ENCODE results near the gene GOLPH3L. TPM values are rescaled to one million over a fixed set of nuclear protein-coding genes. Genes with fewer than 3 reads are reported as not detected.
"Not testable (repeated sequence)": the region's sequence is repeated elsewhere in the genome, so short reads cannot be mapped to it uniquely, and the experiment has no call there.

The GOLPH3L gene
- 10 to 100 TPM in 2 of 3 donors, 1 to 10 TPM in 1; 8.9 to 27.1 (median 13.4) TPM for polyA plus RNA-seq

- Mint-ChIP-seq H3K4me1 (peaks cover 24 to 37% of the 10 kb centered on the region in 2 donors), H3K27me3 (ENCODE audit: low read depth in 3 of 3) (peaks cover 3 to 6% (median 4%) of the 10 kb centered on the region in 3 donors), H3K36me3 (peaks cover 0 to 12% (median 4%) of the 10 kb centered on the region in 3 donors), H3K4me3 (peak within 1 kb of the TSS; percentile 95 to 99 (median 99)), H3K27ac (peak within 1 kb of the TSS; percentile 88 to 99 (median 96)), H3K9me3 (no peaks in the 10 kb centered on the region)
- peak; percentile 89 to 91 (median 90) for DNase-seq
Measured at GRCh38 chr1:150696995-150697927, at the start of gene GOLPH3L. Gene GOLPH3L (minus strand): TSS chr1:150697154. CDS start chr1:150694838, 2,316 bp downstream.

- Mint-ChIP-seq H3K36me3 (peaks cover 8 to 17% (median 16%) of the 10 kb centered on the region in 3 donors), H3K27ac (no peak overlapping the region), H3K27me3 (ENCODE audit: low read depth in 3 of 3) (no peaks in the 10 kb centered on the region), H3K4me3 (no peak overlapping the region), H3K9me3 (no peaks in the 10 kb centered on the region), H3K4me1 (no peaks in the 10 kb centered on the region)
- no peak for DNase-seq
Measured at GRCh38 chr1:150730130-150730721, 33.3 kb upstream of the GOLPH3L start.

- Mint-ChIP-seq H3K36me3 (peaks cover 0 to 5% (median 0%) of the 10 kb centered on the region in 3 donors), H3K9me3 (no peaks in the 10 kb centered on the region), H3K4me3 (no peak overlapping the region), H3K27ac (peak overlapping the region in 1 of 6 donors; percentile 2), H3K4me1 (no peaks in the 10 kb centered on the region), H3K27me3 (ENCODE audit: low read depth in 3 of 3) (no peaks in the 10 kb centered on the region)
- no peak for DNase-seq
Measured at GRCh38 chr1:150724336-150724735, 27.4 kb upstream of the GOLPH3L start.

GRCh38 chr1:150720703-150721102 lies 23.7 kb upstream of the GOLPH3L start, which contains the start of gene HORMAD1:
Gene HORMAD1 (minus strand): TSS chr1:150720895. CDS start chr1:150719505, 1,390 bp downstream.
- DNase-seq, result no peak
- no peak within 1 kb of the TSS for H3K4me3 Mint-ChIP-seq
- H3K36me3 Mint-ChIP-seq, result peaks cover 0 to 5% (median 0%) of the 10 kb centered on the region in 3 donors
- peaks cover 0 to 4% of the 10 kb centered on the region in 2 donors for H3K4me1 Mint-ChIP-seq
- H3K9me3 Mint-ChIP-seq, result no peaks in the 10 kb centered on the region
- peaks cover 0 to 2% (median 0%) of the 10 kb centered on the region in 3 donors for H3K27me3 Mint-ChIP-seq (ENCODE audit: low read depth in 3 of 3)
- H3K27ac Mint-ChIP-seq, result no peak within 1 kb of the TSS

GRCh38 chr1:150720098-150720497 lies 23.1 kb upstream of the GOLPH3L start:
- Mint-ChIP-seq H3K9me3 (no peaks in the 10 kb centered on the region), H3K27me3 (ENCODE audit: low read depth in 3 of 3) (peaks cover 0 to 2% (median 0%) of the 10 kb centered on the region in 3 donors), H3K4me1 (peaks cover 0 to 4% of the 10 kb centered on the region in 2 donors), H3K27ac (no peak overlapping the region), H3K36me3 (peaks cover 0 to 5% (median 0%) of the 10 kb centered on the region in 3 donors), H3K4me3 (no peak overlapping the region)
- DNase-seq, result no peak

- Mint-ChIP-seq H3K4me1 (peaks cover 0 to 4% of the 10 kb centered on the region in 2 donors), H3K36me3 (peaks cover 0 to 3% (median 0%) of the 10 kb centered on the region in 3 donors), H3K9me3 (no peaks in the 10 kb centered on the region), H3K27ac (peak overlapping the region in 2 of 6 donors; percentile 43 to 69), H3K27me3 (ENCODE audit: low read depth in 3 of 3) (peaks cover 0 to 2% (median 0%) of the 10 kb centered on the region in 3 donors), H3K4me3 (peak overlapping the region in 2 of 5 donors; percentile 3 to 36)
- peak in 1 of 3 donors; percentile 14 for DNase-seq
Measured at GRCh38 chr1:150718225-150718891, 21.4 kb upstream of the GOLPH3L start.

GRCh38 chr1:150709031-150709430 lies 12.1 kb upstream of the GOLPH3L start:
- H3K4me1 Mint-ChIP-seq; H3K4me3 Mint-ChIP-seq; H3K27me3 Mint-ChIP-seq (ENCODE audit: low read depth in 3 of 3): not testable (repeated sequence)

GRCh38 chr1:150708595-150708994 lies 11.6 kb upstream of the GOLPH3L start:
- no peaks in the 10 kb centered on the region for H3K9me3 Mint-ChIP-seq
- H3K36me3 Mint-ChIP-seq, result no peaks in the 10 kb centered on the region
- DNase-seq, result no peak
- no peak overlapping the region for H3K27ac Mint-ChIP-seq
- H3K4me1 Mint-ChIP-seq, result no peaks in the 10 kb centered on the region
- peaks cover 0 to 2% (median 1%) of the 10 kb centered on the region in 3 donors for H3K27me3 Mint-ChIP-seq (ENCODE audit: low read depth in 3 of 3)
- H3K4me3 Mint-ChIP-seq, result no peak overlapping the region

More at GRCh38 chr1:150709031-150709430, 12.1 kb upstream of the GOLPH3L start:
- H3K9me3 Mint-ChIP-seq, DNase-seq, H3K27ac Mint-ChIP-seq, H3K36me3 Mint-ChIP-seq: not testable (repeated sequence)

GRCh38 chr1:150706091-150706490 lies 9.1 kb upstream of the GOLPH3L start:
- Mint-ChIP-seq H3K36me3 (no peaks in the 10 kb centered on the region), H3K9me3 (no peaks in the 10 kb centered on the region), H3K4me3 (no peak overlapping the region), H3K27me3 (ENCODE audit: low read depth in 3 of 3) (peaks cover 0 to 4% (median 3%) of the 10 kb centered on the region in 3 donors), H3K27ac (peak overlapping the region in 1 of 6 donors; percentile 3), H3K4me1 (no peaks in the 10 kb centered on the region)
- no peak for DNase-seq

GRCh38 chr1:150703427-150703826 lies 6.5 kb upstream of the GOLPH3L start:
- H3K36me3 Mint-ChIP-seq, result no peaks in the 10 kb centered on the region
- H3K27ac Mint-ChIP-seq, result no peak overlapping the region
- peaks cover 0 to 6% (median 3%) of the 10 kb centered on the region in 3 donors for H3K27me3 Mint-ChIP-seq (ENCODE audit: low read depth in 3 of 3)
- DNase-seq, result no peak
- no peak overlapping the region for H3K4me3 Mint-ChIP-seq
- no peaks in the 10 kb centered on the region for H3K9me3 Mint-ChIP-seq
- no peaks in the 10 kb centered on the region for H3K4me1 Mint-ChIP-seq

- peak in 1 of 3 donors; percentile 1 for DNase-seq
- no peaks in the 10 kb centered on the region for H3K9me3 Mint-ChIP-seq
- H3K4me1 Mint-ChIP-seq, result peaks cover 24 to 37% of the 10 kb centered on the region in 2 donors
- H3K27ac Mint-ChIP-seq, result peak overlapping the region; percentile 88 to 99 (median 96)
- peaks cover 3 to 6% (median 4%) of the 10 kb centered on the region in 3 donors for H3K27me3 Mint-ChIP-seq (ENCODE audit: low read depth in 3 of 3)
- peaks cover 1 to 13% (median 4%) of the 10 kb centered on the region in 3 donors for H3K36me3 Mint-ChIP-seq
- peak overlapping the region; percentile 95 to 99 (median 99) for H3K4me3 Mint-ChIP-seq
Measured at GRCh38 chr1:150696590-150696989, 364 bp downstream of the GOLPH3L start.

GRCh38 chr1:150696162-150696561 lies 792 bp downstream of the GOLPH3L start:
- peak overlapping the region; percentile 46 to 97 (median 86) for H3K27ac Mint-ChIP-seq
- peaks cover 4 to 15% (median 5%) of the 10 kb centered on the region in 3 donors for H3K36me3 Mint-ChIP-seq
- H3K9me3 Mint-ChIP-seq, result no peaks in the 10 kb centered on the region
- peaks cover 3 to 6% (median 4%) of the 10 kb centered on the region in 3 donors for H3K27me3 Mint-ChIP-seq (ENCODE audit: low read depth in 3 of 3)
- H3K4me1 Mint-ChIP-seq, result peaks cover 24 to 37% of the 10 kb centered on the region in 2 donors
- H3K4me3 Mint-ChIP-seq, result peak overlapping the region; percentile 90 to 99 (median 98)
- no peak for DNase-seq

- no peak for DNase-seq
- H3K4me1 Mint-ChIP-seq, result peaks cover 24 to 40% of the 10 kb centered on the region in 2 donors
- H3K27me3 Mint-ChIP-seq (ENCODE audit: low read depth in 3 of 3), result peaks cover 3 to 6% (median 4%) of the 10 kb centered on the region in 3 donors
- H3K9me3 Mint-ChIP-seq, result no peaks in the 10 kb centered on the region
- H3K4me3 Mint-ChIP-seq, result peak overlapping the region in 4 of 5 donors; percentile 5 to 42 (median 20)
- H3K27ac Mint-ChIP-seq, result peak overlapping the region in 3 of 6 donors; percentile 47 to 62 (median 51)
- H3K36me3 Mint-ChIP-seq, result peaks cover 5 to 18% (median 5%) of the 10 kb centered on the region in 3 donors
Measured at GRCh38 chr1:150695561-150695960, 1.4 kb downstream of the GOLPH3L start.

Measured in immature natural killer cell (primary cell).